Nucleus accumbens (tissue), 56 donors: ENCODE data around the gene PSMD8.
"Not testable (repeated sequence)": the region's sequence is repeated elsewhere in the genome, so short reads cannot be mapped to it uniquely, and the experiment has no call there.

Source experiments
- DNase-seq, 56 donors: peaks; one replicate each; lab custom pipeline; 2025; lab: John Stamatoyannopoulos, UW

Gene PSMD8

DNA sequence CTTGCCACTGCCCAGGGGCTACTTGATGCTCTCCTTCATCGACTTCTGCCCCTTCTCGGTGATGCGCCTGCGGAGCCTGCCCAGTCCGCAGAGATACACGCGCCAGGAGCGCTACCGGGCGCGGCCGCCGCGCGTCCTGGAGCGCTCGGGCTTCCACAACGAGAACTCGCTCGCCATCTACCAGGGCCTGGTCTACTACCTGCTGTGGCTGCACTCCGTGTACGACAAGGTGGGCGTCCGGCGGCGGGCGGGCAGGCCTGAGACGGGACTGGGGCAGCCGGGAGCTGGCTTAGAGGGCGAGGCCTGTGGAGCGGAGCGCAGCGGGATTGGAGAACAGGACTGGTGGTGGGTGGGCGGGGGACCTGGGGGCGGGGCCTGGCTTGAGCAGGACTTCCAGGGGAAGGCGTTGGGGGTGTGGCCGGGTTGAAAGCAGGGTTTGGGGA, 12.7 kb upstream of the PSMD8 start:
- DNase-seq = peak in 40 of 56 donors; percentile 1 to 73 (median 28)

DNA sequence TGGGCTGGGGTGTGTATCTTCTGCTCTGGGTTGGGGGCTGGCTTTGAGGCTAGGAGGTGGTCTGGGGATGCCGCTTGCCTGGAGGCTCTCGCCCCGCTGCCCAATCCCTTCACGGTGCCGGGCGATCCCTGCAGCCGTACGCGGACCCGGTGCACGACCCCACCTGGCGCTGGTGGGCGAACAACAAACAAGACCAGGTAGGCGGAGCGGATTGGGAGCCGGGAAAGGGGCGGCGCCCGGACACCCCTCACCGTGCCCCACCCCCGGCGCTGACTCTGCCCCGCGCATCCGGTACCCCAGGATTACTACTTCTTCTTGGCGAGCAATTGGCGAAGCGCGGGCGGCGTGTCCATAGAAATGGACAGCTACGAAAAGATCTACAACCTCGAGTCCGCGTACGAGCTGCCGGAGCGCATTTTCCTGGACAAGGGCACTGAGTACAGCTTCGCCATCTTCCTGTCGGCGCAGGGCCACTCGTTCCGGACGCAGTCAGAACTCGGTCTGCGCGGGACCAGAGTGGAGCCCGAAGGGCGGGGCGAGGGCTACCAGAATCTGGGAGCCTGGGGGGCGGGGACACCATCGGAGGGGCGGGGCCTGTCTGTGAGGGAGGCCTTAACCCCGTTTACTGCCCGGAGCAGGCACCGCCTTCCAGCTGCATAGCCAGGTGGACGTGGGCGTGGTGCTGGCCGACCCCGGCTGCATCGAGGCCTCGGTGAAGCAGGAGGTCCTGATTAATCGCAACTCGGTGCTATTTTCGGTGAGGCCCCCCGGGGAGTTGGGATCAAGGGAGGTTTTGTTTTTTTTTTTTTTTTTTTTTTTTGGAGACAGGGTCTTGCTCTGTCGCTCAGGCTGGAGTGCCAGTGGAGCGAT, 12.1 kb upstream of the PSMD8 start:
- peak in 8 of 56 donors; percentile 11 to 73 (median 17) for DNase-seq

DNA sequence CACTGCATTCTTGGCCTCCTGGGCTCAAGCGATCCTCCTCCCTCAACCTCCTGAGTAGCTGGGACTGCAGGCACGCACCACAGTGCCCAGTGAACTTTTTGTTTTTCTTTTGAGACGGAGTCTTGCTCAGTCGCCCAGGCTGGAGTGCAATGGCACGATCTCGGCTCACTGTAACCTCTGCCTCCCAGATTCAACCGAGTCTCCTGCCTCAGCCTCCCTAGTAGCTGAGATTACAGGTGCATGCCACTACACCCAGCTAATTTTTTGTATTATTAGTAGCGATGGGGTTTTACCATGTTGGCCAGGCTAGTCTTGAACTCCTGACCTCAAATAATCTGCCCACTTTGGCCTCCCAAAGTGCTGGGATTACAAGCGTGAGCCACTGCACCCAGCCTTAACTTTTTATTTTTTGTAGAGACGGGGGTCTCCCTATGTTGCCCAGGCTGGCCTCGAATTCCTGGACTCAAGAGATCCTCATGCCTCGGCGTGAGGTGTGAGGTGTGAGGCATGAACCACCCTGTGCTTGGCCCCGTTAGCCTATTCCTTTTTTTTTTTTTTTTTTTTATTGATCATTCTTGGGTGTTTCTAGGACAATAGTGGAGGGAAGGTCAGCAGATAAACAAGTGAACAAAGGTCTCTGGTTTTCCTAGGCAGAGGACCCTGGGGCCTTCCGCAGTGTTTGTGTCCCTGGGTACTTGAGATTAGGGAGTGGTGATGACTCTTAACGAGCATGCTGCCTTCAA, 11.3 kb upstream of the PSMD8 start:
- not testable (repeated sequence) for DNase-seq

DNA sequence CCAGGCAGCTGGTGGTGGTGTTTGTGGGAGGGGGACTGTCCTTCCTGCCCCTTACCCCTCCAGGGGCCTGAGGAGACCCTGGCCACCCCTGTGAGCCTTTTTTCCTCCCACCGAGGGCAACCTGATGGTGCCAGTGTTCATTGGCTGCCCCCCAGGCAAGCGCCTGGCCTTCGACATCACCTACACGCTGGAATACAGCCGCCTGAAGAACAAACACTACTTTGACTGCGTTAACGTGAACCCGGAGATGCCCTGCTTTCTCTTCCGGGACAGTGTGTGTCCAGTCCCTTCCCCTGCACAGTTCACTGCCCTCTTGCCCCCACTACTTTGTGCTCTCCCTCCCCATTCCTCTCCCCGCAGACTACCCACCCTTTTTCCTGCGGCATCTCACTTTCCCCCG, 7.3 kb upstream of the PSMD8 start:
- DNase-seq = no peak

DNA sequence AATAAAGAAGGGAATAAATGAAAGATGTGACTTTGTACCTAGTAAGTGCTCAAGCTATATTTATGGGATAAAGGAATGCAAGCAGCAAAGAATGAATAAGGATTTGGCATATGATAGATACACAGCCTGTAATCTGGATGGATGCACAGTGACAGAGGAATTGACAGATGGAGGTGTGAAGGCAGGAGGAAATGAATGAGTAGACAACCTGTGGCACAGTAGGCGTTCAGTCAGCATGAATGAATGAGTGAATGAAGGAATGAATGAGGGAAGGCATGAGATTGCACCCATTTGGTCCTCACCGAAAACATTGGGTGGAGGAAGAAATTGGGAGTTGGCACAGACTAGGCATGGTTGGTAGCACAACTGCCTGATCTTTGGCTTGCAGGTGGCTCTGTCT, 4.8 kb upstream of the PSMD8 start:
- no peak for DNase-seq

DNA sequence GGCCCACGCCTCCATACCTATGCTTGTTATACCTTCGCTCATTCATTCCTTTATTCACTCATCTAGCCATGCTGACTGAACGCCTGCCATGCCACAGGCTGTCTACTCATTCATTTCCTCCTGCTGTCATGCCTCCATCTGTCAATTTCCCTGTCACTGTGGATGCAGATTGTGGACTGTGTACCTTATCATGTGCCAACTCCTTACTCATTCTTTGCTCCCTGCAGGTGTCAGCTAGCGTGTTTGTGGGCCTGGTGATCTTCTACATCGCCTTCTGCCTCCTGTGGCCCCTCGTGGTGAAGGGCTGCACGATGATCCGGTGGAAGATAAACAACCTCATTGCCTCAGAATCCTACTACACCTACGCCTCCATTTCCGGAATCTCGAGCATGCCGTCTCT, 4.1 kb upstream of the PSMD8 start:
- no peak for DNase-seq

DNA sequence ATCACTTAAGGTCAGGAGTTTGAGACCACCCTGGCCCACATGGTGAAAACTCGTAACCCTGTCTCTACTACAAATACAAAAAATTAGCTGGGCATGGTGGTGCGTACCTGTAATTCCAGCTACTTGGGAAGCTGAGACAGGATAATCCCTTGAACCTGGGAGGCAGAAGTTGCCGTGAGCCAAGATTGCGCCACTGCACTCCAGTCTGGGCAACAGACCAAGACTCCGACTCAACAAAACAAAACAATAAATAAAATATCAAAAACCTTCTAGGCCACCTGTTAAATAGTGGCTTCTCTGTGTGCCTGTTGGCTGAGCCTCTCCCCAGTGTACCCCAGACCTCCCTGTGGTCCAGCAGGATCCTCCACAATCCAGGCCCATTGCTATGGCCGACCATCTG, 3.3 kb upstream of the PSMD8 start:
- DNase-seq = no peak

DNA sequence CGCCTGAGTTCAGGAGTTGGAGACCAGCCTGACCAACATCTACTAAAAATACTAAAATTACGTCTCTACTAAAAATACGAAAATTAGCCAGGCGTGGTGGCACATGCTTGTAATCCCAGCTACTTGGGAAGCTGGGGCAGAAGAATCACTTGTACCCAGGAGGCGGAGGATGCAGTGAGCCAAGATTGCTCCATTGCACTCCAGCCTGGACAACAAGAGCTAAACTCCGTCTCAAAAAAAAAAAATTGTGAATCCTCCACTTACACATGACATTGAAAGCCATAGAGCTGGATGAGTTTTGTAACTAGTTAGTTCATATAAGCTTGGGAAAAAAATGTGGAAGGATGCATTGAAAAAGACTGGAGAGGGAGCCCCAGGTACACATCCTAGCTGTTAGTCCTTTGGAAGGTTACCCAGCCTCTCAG, 452 bp upstream of the PSMD8 start:
- no peak for DNase-seq

DNA sequence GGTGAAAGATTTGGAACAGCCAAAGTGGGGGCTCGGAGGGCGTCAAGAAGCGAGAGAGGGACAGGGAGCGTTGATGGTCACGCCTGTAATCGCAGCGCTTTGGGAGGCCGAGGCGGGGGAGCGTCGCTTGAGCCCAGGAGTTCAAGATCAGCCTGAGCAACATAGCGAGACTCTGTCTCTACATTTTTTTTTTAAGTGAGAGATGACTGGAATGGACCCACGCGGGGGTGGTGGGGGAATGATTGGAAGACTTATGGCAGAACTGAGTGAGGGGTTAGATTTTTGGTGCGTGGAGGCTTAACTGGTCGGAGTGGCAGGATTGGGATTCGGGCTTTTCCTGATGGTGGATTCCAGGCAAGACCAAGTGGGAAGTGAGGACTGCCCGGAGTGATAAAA, 725 bp downstream of the PSMD8 start:
- no peak for DNase-seq

DNA sequence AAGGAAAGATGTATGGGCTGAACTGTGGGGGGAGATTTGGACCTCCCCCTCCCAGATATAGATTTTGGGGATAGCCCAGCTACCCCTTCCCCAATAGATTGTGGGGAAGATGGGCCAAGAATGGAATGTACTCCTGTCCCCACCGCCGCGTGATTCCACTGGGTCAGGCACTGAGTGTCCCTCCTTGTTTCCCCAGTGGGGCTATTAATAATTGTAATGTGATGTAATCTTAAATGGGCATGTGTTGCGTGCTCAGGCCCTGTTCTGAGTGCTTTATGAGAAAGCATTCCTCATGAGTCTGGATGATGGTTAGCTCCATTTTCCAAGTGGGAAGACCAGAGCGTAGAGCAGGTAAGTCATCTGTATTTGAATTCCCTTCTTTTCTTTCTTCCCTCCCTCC, 1.4 kb downstream of the PSMD8 start:
- DNase-seq = no peak

DNA sequence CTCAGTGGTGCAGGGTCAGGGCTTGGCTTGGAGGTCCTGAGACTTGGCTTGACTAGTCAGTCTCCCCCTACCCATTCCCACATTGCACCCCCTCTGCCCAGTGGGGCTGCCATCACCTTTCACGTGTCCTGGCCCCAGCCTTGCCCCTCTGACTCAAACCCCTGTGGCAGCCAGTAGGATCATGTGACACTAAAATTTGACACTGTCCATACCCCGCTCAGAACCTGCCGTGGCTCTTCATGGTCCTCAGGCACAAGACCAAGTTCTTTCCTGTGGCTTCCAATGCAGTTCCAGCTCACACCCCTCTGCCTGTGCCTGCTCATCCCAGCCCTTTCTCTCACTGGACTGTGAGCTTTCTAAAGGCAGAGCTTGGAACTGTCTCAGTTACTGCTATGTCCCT, 2.2 kb downstream of the PSMD8 start:
- DNase-seq = no peak

DNA sequence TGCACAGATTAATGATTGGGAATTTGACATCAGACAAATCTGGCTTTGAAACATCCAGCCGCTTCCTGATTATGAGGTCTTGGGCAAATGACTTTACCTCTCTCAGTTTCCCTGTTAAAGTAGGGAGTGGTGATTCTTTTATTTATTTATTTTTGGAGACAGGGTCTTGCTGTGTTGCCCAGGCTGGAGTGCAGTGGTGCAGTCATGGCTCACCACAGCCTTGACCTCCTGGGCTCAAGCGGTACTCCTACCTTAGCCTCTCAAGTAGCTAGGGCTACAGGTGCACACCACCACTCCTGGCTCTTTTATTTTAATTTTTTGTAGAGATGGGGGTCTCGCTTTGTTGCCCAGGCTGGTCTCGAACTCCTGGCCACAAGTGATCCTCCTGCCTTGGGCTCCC, 2.7 kb downstream of the PSMD8 start:
- no peak for DNase-seq

DNA sequence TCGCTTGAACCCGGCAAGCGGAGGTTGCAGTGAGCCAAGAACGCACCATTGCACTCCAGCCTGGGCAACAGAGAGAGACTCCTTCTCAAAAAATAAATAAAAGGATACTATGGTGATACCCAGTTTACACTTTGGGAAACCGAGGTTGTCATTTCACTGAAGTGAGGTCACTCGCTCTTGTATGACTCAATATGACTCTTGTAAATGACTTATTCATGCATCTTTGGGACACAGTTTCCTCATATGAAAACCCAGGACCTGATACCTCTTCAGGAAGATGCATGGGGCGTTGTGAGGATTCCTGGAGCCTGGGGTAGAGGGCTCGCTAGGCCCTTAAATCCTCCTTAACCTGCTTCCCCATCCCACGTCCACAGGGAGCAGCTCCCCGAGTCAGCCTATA, 4.5 kb downstream of the PSMD8 start:
- DNase-seq = no peak

DNA sequence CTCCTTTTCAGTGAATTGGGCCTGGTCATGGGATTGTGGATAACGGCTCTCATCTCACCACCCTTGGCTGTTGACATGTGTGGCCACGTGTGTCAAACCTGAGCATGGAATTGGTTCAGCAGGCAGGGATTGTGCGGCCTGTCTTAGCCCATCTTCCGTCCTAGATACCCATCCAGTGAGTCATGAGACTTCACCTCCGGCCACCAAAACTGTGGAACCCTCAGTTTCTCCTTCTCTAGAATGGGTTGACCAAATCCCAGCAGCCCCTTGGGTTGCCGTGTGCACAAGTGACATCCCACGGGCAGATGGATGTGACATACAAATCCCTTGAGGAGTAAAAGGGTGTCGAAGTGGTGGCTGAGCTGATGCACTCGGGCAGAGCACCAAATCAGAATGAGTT, 6.8 kb downstream of the PSMD8 start:
- no peak for DNase-seq

DNA sequence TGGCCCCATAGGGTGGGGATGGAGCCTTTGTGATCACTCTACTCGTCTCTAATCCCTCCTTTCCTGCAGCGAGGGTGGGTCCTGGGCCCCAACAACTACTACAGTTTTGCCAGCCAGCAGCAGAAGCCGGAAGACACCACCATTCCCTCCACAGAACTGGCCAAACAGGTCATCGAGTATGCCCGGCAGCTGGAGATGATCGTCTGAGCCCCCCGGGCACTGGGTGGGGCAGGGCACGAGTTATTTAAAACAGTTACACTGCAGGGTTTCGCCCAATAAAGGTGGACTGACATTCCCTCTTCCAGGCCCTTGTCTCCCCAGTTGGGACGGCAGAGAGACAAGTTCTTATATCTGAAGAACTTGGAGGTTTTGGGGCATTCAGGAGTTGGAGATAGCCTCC, 8.8 kb downstream of the PSMD8 start:
- DNase-seq = no peak

DNA sequence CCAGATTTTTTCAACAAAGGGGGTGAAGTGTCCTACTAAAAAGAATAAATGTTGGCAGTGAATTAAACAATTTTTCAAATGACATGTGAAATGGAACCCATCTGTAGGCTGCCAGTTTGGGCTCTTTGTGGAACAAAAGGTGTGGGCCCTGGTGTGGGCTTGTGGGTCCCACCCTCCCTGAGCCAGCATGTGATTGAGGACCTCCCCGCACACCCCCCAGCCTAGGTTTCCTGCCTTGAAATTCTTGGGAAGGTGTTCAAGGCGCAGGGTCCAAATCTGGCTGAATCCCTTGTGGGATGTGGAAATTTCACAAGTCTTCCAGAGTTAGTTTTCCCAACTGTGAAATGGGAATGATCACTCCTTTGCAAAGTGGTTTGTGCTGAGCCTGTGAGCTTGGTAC, 9.4 kb downstream of the PSMD8 start:
- DNase-seq = no peak

DNA sequence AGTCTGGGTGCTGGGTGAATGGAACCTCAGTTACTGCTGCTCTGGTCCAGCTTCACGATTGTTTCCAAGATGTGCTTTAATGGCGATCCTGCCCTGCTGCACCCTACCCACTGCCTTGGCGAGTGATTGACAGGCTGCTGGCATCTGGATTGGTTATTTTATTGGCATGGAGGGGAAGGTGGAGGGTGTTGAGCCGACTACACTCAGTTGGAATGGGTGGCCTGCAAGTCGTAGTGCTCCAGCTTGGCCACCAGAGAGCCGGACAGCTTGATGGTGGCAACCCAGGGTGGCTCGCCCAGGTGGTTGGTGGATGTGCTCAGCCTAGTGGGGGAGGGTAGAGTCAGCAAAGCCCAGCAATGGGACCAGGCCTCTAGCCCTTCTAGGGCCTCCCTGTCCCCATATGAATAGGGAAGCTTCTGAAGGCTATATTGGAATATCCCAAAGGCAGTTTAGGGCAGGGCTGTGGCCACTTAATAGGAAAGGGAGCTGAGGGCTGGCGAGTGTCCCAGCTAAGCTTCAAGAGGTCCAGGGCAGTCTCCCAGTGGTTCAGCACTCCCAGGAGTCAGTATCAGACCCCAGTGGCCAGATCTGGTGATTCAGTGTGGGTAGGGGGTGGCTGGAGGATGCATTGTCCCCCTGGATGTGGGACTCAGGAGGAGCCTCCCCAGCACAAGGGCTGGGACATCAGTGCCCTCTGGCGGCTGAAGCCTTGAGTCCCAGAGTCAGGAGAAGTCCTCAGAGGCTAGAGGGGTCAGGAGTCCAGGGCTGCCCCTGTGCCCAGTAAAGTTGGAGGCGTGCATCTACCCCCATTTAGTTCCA, 10.0 kb downstream of the PSMD8 start:
- no peak for DNase-seq

DNA sequence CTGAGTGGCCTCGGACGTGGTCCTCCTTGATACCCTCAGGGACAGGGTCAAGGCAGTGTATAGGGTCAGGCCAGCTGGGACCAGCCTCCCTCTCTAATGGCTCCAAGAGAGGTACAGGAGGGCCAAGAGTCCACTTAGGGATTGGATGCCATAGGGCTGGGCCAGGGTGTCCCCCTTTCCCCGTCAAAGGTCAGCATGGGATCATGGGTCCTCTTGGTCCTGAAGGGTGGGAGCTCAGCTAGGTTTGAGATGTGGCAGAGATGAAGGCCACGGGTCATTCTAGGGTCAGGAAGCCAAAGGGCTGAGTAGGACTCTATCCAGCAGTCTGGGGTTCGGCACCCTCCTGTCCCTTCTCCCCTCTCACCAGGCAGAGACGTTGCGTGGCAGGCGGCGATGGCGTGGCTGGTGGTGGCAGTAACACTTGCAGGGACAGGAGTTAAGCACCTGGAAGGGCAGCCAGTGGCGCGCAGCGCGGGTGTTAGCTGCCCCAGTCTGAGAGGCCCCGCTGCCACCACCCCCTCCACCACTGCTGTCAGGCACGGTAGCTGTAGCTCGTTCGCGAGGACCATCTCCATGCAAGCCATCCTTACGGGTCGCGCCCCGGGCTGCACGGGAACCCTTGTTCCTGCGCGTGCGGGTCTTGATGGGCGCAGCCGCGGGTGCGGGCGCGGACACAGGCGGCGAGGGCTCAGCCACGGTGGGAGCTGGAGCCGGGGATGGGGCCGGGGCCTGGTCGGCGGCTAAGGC, 10.9 kb downstream of the PSMD8 start:
- no peak for DNase-seq

DNA sequence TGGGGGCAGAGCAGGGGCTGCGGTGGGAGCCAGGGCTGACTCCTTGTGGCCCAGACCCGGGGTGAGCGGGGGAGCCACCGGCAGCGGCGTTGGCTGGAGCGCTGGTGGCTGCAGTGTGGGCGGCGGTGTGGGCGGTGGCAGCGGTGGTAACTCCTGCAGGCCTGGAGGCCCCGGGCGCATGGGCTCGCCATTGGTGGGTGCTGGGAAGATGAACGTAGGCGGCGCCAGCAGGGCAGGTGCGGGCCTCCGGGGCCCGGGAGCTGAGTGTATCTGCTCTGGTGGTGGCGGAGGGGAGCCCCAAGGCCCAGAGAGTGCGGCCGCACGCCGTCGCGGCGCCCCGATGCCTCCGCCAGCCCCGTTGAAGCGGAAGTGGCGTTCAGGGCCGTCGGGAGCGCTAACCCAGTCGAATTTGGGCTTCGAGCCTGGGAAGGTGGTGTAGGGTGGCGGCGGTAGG, 11.5 kb downstream of the PSMD8 start:
- no peak for DNase-seq

DNA sequence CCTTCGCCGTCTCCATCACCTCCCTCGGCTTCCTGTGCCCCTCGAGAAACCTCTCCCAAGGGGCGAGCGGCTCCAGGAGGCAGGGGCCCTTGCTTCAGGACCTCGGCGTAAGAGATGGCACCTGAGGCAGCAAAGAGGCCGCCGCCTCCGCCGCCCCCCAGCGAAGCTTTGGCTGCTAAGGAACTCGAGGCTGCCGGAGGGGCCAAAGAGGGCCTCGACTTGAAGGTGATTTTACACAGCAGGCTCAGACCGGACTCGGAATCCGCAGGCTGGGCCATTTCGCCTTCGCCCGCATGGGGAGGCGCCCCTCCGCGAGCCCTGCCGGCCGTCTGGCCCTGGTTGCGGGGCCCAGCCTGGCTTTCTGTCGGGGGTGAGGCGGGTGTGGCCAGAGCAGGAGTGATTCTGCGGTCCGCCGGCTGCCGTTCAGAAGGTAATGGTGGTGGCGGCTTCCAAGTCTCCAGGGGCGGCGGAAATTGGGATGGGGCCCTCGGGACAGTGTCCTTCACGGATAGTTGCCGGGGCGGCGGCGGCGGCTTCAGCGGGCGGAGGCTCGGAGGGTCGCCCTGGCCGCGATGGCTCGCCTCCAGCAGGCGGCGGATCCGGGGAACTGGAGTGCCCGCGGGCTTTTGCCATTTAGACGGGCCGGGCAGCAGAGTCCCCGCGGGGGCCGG, 12.1 kb downstream of the PSMD8 start:
- DNase-seq = no peak
